HG03135 (cell line): Measurements from ENCODE around the gene NSF.
A peak's percentile ranks its signal among the peaks of the same experiment; 100 is the strongest.
"Not testable (repeated sequence)": the region's sequence is repeated elsewhere in the genome, so short reads cannot be mapped to it uniquely, and the experiment has no call there.

ENCODE experiments used
- ATAC-seq: cut with Tn5 transposase; IDR thresholded peaks from one replicate; pipeline ENCODE4 v1.9.1; 2021; ENCODE audit warnings: mild to moderate bottlenecking, moderate library complexity; ENCODE audit not compliant: unreplicated experiment

Gene NSF

DNA sequence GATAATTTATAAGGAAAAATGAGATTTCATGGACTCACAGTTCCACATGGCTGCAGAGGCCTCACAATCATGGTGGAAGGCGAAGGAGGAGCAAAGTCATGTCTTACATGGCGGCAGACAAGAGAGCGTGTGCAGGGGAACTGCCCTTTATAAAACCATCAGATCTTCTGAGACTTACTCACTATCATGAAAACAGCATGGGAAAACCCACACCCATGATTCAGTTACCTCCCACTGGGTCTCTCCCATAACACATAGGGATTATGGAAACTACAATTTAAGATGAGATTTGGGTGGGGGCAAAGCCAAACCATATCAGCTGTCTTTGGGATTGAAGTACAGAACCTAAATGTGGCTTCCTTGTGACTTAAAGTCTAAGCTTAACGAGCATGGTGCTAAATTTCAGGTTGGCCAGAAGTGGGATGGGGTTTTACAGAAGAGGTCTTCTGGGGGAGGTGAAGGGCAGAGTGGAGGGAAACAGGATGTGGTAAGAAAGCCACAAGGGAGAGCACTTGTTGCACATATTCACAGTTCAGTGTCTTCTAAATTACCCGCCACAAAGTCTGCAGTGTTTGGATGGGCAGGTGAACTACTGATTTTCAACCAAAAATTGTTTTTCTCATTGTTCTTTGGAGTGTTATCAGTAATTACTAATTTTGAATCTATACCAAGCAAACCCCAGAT, 38.4 kb downstream of the NSF start:
- ATAC-seq, result peak; percentile 59

DNA sequence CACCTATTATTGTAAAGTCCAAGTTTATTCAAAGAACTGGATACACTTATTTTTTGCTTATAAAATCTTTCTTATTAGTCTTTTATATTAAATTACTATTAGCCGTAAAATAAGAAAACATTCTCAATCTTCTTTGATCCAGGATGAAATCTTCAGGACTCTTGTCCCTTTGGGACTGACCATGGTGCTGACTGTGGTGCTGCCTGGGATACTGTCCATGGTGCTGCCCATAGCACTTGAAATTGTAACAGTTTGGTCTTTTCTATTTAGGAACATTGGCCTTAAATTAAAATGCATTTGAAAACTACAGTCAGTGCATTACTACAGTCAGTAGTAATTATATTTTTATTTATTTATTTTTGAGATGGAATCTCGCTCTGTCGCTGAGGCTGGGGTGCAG, 41.7 kb downstream of the NSF start:
- ATAC-seq, result not testable (repeated sequence)

DNA sequence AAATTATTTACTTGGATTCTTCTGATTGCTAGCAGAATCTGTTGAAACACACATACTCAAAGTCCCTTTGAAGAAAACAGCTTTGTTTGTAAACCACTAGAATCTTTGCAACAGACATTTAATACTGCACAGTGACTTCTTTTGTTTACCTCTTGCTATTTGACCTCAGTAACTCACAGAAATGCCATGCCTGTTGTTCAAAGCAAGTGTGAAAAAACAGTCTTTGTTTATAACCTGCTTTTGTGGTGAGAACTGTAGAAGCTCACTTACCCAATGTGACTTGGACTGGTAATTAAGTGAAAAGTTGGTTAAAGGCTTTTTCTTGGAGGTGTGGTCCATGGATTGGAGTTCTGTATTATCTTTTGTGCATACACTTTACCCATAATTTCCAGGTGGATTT, 44.4 kb downstream of the NSF start:
- not testable (repeated sequence) for ATAC-seq

DNA sequence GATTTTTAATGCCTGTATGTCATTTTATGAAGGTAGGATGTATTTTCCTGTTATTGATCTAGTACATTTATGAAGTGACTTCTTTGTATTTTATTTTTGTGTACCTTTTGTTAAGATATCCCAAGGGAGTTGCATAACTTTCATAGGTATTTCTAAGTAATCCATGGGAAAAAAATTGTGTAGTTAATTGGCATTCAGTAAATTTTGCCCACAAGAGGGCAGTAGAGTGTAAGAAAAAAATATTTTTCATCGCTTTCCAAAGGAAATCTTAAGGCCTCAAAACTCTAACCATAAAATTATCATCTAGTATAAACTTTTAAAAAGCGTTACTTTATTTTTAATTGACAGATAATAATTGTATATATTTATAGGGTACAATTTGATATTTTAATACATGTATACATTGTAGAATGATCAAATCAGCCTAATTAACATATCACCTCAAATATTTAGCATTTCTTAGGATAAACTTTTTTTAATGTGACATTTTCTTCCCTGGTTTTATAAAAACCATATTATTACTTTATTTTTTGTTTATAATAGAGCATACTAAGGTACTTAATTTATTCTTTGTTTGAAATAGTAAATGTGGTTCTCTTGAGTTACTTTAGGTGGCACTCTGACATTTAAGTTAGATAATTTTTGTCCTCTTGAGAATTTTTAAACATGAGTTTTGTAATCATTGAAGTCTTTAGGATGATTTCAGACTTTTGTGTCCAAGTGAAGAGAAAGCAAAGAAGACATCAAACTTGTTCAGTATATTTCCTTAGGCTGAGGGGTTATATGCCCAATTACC, 51.6 kb downstream of the NSF start:
- not testable (repeated sequence) for ATAC-seq

DNA sequence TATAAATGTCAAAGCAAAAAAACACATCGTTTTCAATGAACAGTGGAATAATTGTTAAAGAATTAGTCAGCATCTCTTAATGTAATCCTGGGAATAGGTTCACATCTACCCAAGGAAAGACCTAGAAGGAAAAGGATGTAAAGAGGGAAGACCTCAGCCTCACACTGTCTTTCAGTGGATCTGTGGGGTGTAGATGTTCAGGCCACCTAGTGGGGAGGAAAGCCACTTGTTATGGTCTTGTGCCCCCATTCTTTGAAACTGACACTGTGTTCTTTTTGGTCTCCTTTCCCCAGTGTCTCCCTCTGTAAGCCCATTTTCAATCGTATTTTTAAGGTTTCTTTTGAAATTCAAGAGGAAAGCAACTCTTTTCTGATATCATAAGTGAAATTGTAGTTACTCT, 56.8 kb downstream of the NSF start:
- not testable (repeated sequence) for ATAC-seq

DNA sequence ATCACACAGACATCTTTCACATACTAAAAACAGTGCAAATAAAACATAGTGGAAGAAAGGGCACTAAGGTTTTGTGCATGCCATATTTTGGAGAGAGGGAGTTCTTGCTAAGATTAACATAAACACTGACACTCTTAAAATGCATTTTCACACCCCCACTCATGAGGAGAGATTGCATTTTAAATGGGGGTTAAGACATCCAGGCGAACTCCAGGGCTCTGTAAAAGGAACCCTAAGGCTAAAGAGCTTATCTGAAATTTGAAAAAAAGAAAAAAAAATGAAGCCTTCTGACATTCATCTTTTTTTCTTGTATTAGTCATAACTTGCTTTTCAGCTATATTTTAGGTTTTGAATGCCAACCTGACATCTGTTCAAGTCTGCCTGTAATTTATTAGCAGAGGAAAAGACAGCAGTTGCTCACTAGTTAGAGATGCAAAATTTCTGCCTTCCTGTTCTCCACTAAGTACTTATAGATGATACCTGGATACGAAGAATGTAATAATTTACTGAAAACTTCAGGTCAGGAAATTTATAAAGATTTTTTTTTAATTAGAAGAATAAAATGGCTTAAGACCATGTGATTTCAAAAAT, 57.3 kb downstream of the NSF start:
- ATAC-seq, result not testable (repeated sequence)

DNA sequence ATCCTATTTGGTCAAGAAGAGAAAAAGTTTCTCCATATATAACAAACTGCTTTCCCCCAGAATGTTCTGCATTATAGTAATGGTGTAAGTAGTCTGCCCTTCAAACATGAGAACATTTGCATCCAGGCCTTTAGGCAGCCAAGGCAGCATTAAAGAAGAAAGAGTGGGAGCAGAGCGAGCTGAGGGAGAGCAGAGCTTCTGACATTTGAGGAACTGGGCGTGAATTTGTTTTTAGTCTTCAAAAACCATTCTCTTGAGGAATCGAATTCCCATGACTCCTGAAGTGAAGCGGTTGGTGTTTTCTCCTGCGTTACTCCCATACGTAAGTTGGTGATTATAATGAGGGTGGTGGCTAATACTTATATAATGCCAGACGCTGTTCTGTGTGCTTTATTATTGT, 58.8 kb downstream of the NSF start:
- ATAC-seq, result not testable (repeated sequence)

DNA sequence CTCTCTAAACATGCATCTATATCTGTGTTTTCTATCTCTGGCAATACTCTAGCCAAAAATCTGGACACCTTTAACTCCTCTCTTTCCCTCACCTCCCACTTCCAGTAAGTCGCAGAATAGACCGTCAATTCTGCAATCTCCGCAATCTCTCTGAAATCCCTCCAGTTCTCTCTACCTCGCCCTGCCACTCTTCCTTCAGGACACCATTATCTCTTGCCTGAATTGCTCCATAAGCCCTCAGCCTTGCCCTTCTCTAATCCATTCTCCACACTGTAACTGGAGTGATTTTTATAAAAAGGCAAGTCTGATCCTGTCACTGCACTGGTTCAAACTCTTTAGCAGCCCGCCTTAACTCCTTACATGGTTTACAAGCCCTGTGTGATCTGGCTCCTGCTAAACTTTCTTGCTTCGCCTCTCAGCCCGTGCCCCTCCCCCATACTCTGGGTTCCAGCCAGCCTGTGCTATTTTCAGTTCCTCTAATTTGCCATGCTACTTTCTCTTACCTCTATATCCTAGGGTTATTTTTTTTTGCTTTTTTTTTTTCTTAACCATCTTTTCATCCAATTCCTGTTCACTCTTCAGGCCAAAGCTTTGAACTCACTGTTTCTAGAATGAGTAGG, 61.7 kb downstream of the NSF start:
- ATAC-seq, result peak; percentile 62

DNA sequence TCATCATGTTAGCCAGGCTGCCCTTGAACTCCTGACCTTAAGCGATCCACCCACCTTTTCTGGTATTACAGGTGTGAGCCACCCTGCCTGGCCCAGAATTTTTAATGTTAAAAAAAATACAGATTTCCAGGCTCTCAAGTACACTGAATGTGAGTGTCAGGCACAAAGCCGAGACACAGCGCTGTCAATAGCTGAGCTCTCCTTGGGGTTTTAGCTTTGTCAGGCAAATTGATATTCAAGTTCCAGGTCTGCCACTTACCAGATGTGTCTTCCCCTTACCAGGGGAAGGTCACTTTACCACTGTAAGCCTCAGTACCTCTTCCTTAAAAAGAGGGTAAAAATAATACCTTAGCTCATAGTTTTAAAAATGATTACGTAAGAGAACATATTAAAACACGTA, 67.8 kb downstream of the NSF start:
- not testable (repeated sequence) for ATAC-seq

DNA sequence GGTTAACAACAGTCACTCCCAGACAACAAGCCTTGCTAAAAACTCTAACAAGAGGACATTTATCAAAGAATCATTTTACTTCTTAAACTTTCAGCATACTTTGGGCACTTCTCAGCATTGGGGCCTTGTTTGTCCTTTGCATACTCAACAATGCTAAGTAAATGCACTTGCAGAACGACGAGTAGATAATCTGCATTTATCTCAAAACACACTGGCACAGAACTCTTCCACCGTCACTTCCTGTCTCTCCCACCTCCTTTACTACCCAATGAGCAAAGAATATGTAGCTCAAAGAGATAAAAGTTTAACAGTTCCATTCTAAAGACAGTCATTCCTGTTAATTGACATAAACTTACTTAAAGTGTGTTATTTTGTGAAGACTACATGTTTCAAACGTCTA, 69.2 kb downstream of the NSF start:
- not testable (repeated sequence) for ATAC-seq

DNA sequence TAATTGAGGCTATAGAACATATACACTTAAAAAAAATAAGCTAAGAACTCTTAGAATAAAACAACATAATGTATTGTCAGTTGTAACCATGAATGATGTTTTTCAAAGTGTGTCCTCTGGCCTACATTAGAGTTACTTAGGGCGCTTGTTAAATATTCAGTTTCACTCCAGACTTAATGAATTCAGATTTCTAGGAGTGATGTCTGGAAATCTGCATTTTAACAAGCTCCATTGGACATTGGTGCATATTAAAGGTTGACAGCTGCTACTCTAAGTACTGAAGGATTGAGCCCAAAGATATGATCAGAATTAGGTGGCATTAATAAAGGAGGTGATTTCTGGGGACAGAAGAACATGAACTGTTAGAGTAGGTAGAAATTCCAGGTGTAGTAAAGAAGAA, 72.7 kb downstream of the NSF start:
- not testable (repeated sequence) for ATAC-seq

DNA sequence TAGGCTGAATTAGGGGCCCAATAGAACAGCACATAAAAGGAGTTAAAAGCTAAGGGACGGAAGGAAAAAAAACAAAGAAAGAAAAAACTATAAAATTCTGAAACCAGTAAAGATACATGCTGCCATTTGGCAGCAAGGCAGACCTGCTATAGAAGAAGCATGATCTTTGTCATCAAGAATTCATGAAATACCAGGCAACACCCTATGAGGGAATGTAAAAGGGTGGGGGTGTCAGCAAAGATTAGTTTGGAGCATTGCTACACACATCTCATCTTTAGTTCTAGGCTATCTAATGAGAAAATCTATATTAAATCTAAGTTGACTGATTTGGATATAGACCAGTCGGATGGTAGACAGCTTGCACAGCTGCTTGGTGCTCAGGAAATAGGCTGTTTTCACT, 73.1 kb downstream of the NSF start:
- ATAC-seq, result not testable (repeated sequence)

DNA sequence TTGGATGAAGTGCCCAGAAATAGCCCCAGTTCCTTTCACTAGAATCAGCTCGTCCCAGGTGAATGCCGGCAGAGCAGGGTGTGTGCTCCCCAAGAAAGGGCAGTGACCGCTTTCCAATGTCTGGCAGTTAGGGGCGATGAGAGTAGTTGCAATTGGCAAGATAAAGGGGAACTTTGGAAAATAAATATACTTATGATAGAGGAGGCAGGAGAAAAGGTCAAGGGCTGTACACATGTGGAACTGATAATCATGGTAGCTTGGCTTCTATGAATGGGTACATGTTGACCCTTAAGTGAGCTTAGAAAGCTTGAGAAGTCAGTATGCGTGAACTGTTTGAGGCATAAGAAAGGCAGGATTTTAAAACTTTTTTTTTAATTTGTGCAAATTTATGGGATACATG, 75.5 kb downstream of the NSF start:
- ATAC-seq, result not testable (repeated sequence)

DNA sequence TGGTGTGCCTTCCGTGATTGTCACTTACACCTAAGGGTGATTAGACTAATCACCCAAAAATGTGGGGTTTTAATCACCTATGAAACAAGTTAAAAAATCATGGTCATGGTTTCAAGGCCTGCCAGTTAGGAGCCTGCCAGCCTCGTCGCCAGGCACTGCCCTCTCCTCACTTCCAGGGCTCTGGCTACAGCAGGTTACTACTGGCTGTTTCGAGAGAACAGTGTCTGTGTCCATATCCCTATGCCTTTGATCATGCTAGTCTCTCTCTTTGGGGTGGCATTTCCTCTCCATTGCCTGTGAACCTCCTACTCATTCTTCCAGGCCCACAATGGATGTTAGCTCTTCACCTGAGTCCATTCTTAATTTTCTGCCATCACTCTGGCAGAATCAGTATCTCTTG, 80.3 kb downstream of the NSF start:
- not testable (repeated sequence) for ATAC-seq

DNA sequence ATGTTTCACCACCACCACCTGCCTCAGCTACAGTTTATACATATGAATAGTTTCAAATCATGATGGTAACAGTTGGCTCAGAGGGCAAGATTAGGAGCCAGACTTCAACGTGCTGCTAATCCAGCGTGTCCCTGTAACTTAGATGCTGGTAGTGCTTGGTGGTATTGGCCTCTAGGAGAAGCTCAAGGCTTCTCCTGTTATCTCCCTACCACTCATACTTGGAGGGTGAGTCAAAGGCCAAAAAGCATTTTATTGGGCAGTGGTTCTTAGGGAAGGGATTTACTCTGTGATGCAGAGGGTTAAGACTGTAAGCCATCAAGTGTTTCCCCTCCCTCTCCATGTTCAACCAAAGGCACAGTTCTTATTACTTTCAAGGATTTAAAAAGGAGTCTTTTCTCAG, 82.3 kb downstream of the NSF start:
- ATAC-seq, result not testable (repeated sequence)

DNA sequence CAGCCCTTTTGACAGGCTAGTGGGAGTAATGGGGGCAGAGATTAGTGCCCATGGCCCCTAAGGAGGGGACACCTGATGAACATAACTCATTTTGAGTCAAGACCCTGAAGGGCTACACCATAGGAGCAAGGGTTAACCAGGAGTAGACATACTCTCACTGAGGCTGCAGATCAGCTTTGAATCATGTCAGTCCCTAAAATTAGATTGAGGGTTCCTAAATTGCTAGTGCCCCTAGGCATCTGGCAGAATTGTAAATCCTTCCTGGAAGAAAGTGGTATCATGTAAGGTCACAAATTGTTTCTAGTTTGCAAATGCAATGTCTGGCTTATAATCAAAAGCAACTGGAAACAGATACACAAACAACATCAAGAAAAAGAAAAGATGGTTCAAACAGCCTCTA, 87.3 kb downstream of the NSF start:
- ATAC-seq, result not testable (repeated sequence)

DNA sequence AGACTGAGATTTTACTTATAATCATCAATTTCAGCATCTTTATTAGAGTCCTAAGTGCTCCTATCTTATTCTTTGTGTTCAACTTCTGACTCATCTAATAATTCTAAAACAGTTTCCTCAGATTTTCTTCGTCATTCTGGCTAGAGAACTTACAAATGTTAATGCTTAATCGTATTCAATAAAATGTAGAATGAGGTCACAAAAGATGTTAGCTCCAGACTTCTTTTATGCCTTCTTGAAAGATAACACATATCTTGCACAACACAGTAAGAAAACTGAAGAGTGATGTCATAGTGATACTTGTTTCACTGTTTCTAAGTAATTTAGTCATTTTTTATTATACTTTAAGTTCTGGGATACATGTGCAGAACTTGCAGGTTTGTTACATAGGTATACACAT, 93.2 kb downstream of the NSF start:
- not testable (repeated sequence) for ATAC-seq

DNA sequence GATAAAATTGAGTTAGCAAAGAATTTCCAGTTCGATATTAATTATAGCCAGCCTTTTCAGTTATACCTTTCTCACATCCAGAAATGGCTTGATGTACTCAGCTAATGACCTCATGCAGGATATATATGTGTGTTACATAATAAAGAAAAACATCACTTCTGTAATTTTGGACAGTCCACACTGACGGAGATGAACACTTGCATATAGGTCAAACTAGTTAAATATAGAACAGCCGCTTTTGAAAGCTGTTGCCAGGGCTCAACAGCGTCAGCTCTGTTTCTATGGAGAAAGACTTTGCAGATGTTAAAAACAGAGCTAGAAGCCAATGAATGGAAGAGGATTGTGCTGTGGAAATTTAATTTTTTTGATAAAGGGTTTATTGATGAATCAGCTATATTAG, 94.8 kb downstream of the NSF start:
- not testable (repeated sequence) for ATAC-seq

DNA sequence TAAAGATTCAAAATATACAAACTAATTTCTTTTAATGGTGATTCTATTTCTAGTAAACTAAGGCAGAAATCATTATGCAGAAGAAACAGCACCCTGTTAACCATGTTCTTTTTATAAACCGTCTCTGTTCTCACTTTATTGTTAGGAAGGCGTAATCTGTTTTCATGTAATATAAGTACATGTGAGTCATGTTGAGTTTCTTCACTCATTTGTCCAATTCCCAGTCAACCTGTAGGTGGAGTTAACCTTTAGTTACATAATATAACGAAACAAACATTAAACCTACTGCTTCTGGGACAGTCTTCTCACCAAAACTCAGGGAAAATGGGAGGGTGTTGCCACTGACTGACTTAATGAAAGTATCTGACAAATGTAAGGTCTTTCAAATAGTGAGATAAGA, 101.7 kb downstream of the NSF start:
- not testable (repeated sequence) for ATAC-seq

DNA sequence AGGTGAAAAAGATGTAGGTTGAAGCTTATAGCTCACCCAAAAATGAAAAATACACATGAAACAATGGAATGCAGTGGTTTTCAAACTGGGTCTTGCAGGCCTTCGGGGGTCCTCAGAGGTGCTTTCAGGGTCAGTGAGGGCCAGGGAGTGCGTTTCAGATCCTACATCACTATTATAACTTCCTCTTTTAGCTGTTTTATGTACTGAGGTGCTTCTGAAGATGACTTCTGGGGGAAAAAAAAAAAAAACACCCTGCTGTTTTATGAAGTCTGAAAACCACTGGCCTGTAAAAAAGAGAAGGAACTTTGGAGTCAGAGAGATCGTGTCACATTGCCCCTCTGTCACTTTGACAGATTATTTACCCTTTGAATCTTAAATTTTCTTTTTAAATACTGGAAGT, 102.8 kb downstream of the NSF start:
- not testable (repeated sequence) for ATAC-seq

DNA sequence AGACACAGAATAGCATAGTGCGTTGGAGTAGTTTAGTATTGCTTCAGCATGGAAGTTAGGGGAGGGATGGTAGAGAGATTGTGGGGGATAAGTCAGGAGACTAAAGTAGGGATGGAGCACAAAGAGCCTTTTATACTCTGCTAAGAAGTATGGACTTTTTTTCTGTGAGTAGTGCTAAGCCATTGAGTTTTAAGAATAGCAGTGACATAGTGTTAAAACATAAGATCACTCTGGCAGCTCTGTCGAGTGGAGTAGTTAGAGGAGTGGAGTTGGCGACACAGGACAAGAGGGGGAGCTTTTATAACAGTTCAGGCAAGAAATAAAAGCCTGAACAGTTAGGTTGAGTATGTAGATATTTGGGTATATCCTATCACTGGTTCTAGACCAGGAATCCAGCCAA, 106.1 kb downstream of the NSF start:
- not testable (repeated sequence) for ATAC-seq
